A549 (cell line): ENCODE results near the gene SIRT7. TPM values are rescaled to one million over a fixed set of nuclear protein-coding genes. Genes with fewer than 3 reads are reported as not detected.

ENCODE experiments used
- ATAC-seq, 2 experiments: fragments of 200-7000 bp in 1 of 2; fragments of >200 bp in 1 of 2; cut with Nextera tagmentation in 1 of 2; cut with Tn5 transposase in 1 of 2; 3 replicates each; pipeline versions ENCODE4 v1.8.0 to v1.9.1; 2018 to 2020; ENCODE audit warnings: mild to moderate bottlenecking in 1 of 2, moderate library complexity in 1 of 2
- CTCF ChIA-PET: fragments of 300-600 bp; sonication (Branson Sonifier 250); formaldehyde crosslinking; extraction: SDS; loops from one replicate; lab custom pipeline; 2021; ENCODE audit warnings: antibody characterized with exemption, inconsistent platforms; lab: Yijun Ruan, JAX
- POLR2A ChIA-PET: fragments of 350-600 bp; formaldehyde crosslinking; extraction: SDS; loops from one replicate; lab custom pipeline; 2021; ENCODE audit warnings: antibody characterized with exemption, inconsistent platforms; lab: Yijun Ruan, JAX
- DNase-seq, 2 experiments: peaks; one replicate each; pipeline versions ENCODE4 v3.0.0 to v3.0.0-alpha.2; 2011 to 2016; ENCODE audit warnings: low read depth in 1 of 2, low spot score in 1 of 2
- FAIRE-seq: peaks from 2 replicates; lab custom pipeline; 2011; peaks lifted over from hg19 to GRCh38; lab: Jason Lieb, UNC
- H3K27ac ChIP-seq, 2 experiments: fragments of >200 bp; sonication (Bioruptor Twin); formaldehyde crosslinking; 3 replicates each; pipeline ENCODE4 v1.5.1; 2016 to 2017
- H3K4me1 ChIP-seq: fragments of >200 bp; sonication (Bioruptor Twin); formaldehyde crosslinking; 3 replicates; pipeline ENCODE4 v1.6.1; 2016
- H3K4me2 ChIP-seq: fragments of >200 bp; sonication (Bioruptor Twin); formaldehyde crosslinking; 3 replicates; pipeline ENCODE4 v1.6.1; 2016
- H3K4me3 ChIP-seq: fragments of >200 bp; sonication (Bioruptor Twin); formaldehyde crosslinking; 3 replicates; pipeline ENCODE4 v1.5.1; 2016
- H3K9me3 ChIP-seq: fragments of >200 bp; sonication (Bioruptor Twin); formaldehyde crosslinking; 3 replicates; pipeline ENCODE4 v1.6.1; 2016
- BHLHE40 ChIP-seq: IDR thresholded peaks from 2 replicates; pipeline ENCODE4 v1.6.1; 2012; ENCODE audit warnings: low read depth, low read length, inconsistent platforms
- CEBPB ChIP-seq, 2 experiments: fragments of >200 bp in 1 of 2; sonication (Bioruptor Twin) in 1 of 2; formaldehyde crosslinking in 1 of 2; IDR thresholded peaks; 2 replicates each; pipeline ENCODE4 v1.6.1; 2012 to 2016
- ESRRA ChIP-seq: fragments of 150-350 bp; IDR thresholded peaks from 2 replicates; pipeline ENCODE4 v1.6.1; 2014; ENCODE audit warnings: mild to moderate bottlenecking, low read length, borderline replicate concordance
- FOSB ChIP-seq: fragments of 250-450 bp; sonication (Bioruptor Pico); IDR thresholded peaks from 2 replicates; pipeline ENCODE4 v1.5.0; 2020; ENCODE audit warnings: mild to moderate bottlenecking, moderate library complexity
- FOSL2 ChIP-seq, 2 experiments: fragments of 450-650 bp in 1 of 2; fragments of >200 bp in 1 of 2; sonication (Bioruptor Twin) in 1 of 2; formaldehyde crosslinking; IDR thresholded peaks; 2 replicates each; pipeline versions ENCODE4 v1.5.0 to v1.6.1; 2016 to 2020; ENCODE audit warnings: mild to moderate bottlenecking in 1 of 2, moderate library complexity in 1 of 2
- FOXS1 ChIP-seq: fragments of 250-450 bp; sonication (Bioruptor Pico); IDR thresholded peaks from 2 replicates; pipeline ENCODE4 v1.5.0; 2020; ENCODE audit warnings: mild to moderate bottlenecking, moderate library complexity
- GATA3 ChIP-seq: IDR thresholded peaks from 2 replicates; pipeline ENCODE4 v1.6.1; 2012; ENCODE audit warnings: borderline replicate concordance
- HDAC2 ChIP-seq: fragments of 200-600 bp; sonication (generic); IDR thresholded peaks from 2 replicates; pipeline ENCODE4 v1.6.1; 2016
- HEYL ChIP-seq: fragments of 250-450 bp; sonication (Bioruptor Pico); IDR thresholded peaks from 2 replicates; pipeline ENCODE4 v1.8.0; 2021; ENCODE audit warnings: mild to moderate bottlenecking, moderate library complexity
- HMGXB4 ChIP-seq: fragments of 250-450 bp; sonication (Bioruptor Pico); IDR thresholded peaks from 2 replicates; pipeline ENCODE4 v1.5.0; 2021; ENCODE audit warnings: mild to moderate bottlenecking, moderate library complexity, borderline replicate concordance
- HOXB5 ChIP-seq: fragments of 250-450 bp; sonication (Bioruptor Pico); IDR thresholded peaks from 2 replicates; pipeline ENCODE4 v1.5.0; 2020; ENCODE audit warnings: mild to moderate bottlenecking, moderate library complexity
- JUN ChIP-seq, 2 experiments: fragments of >200 bp; sonication (Bioruptor Twin); formaldehyde crosslinking; IDR thresholded peaks; 2 replicates in 1 of 2; 3 replicates in 1 of 2; pipeline ENCODE4 v1.6.1; 2016 to 2017
- KDM1A ChIP-seq: fragments of 200-600 bp; sonication (generic); IDR thresholded peaks from 2 replicates; pipeline ENCODE4 v1.6.1; 2016; ENCODE audit warnings: low read depth, mild to moderate bottlenecking
- MYC ChIP-seq: IDR thresholded peaks from 2 replicates; pipeline ENCODE4 v1.6.1; 2012; ENCODE audit warnings: mild to moderate bottlenecking, inconsistent platforms, low read length, improper control_type of control experiment, borderline replicate concordance
- NFE2L2 ChIP-seq: fragments of 150-350 bp; conservative IDR thresholded peaks from 2 replicates; pipeline ENCODE4 v1.6.1; 2014; ENCODE audit warnings: low read length
- NR3C1 ChIP-seq: fragments of >200 bp; sonication (Bioruptor Twin); formaldehyde crosslinking; IDR thresholded peaks from 3 replicates; pipeline ENCODE4 v1.6.1; 2017
- PBX3 ChIP-seq: IDR thresholded peaks from 2 replicates; pipeline ENCODE4 v1.6.1; 2012
- POLR2A ChIP-seq: IDR thresholded peaks from 2 replicates; pipeline ENCODE4 v1.6.1; 2012; ENCODE audit warnings: mild to moderate bottlenecking, low read length
- POLR2AphosphoS2 ChIP-seq: conservative IDR thresholded peaks from 2 replicates; pipeline ENCODE4 v1.6.1; 2012; ENCODE audit warnings: low read length, improper control_type of control experiment, inconsistent platforms
- RAD21 ChIP-seq, 2 experiments: fragments of >200 bp in 1 of 2; sonication (Bioruptor Twin) in 1 of 2; formaldehyde crosslinking in 1 of 2; IDR thresholded peaks in 1 of 2; conservative IDR thresholded peaks in 1 of 2; 2 replicates in 1 of 2; 3 replicates in 1 of 2; pipeline ENCODE4 v1.6.1; 2012 to 2018; ENCODE audit warnings: inconsistent platforms in 1 of 2
- RCOR1 ChIP-seq: fragments of 150-350 bp; IDR thresholded peaks from 2 replicates; pipeline ENCODE4 v1.6.1; 2014; ENCODE audit warnings: antibody characterized with exemption, low read length, low read depth
- RNF2 ChIP-seq: fragments of 200-600 bp; sonication (generic); IDR thresholded peaks from 2 replicates; pipeline ENCODE4 v1.6.1; 2016; ENCODE audit warnings: low read depth, mild to moderate bottlenecking, antibody characterized with exemption, moderate library complexity, borderline replicate concordance
- SREBF2 ChIP-seq: fragments of 450-650 bp; IDR thresholded peaks from 2 replicates; pipeline ENCODE4 v1.6.1; 2014; ENCODE audit warnings: mild to moderate bottlenecking, moderate library complexity
- TFCP2L1 ChIP-seq: fragments of 250-450 bp; sonication (Bioruptor Pico); IDR thresholded peaks from 2 replicates; pipeline ENCODE4 v1.5.0; 2021; ENCODE audit warnings: mild to moderate bottlenecking
- TP53 ChIP-seq: fragments of 250-450 bp; sonication (Bioruptor Pico); IDR thresholded peaks from 2 replicates; pipeline ENCODE4 v1.5.0; 2021; ENCODE audit warnings: mild to moderate bottlenecking, moderate library complexity
- ZC3H11A ChIP-seq: fragments of 450-650 bp; IDR thresholded peaks from 2 replicates; pipeline ENCODE4 v1.6.1; 2014; ENCODE audit warnings: antibody characterized with exemption, mild to moderate bottlenecking
- ZFP36 ChIP-seq: fragments of 450-650 bp; IDR thresholded peaks from 2 replicates; pipeline ENCODE4 v1.6.1; 2014; ENCODE audit warnings: borderline replicate concordance; ENCODE audit not compliant: partially characterized antibody
- WGBS: methylation state at CpG from one replicate; pipeline ENCODE4 v1.1.6; 2017; ENCODE audit errors: missing lambda C conversion rate; 5-methylcytosine and 5-hydroxymethylcytosine counted together
- polyA plus RNA-seq, 4 experiments: library from polyadenylated mRNA; depleted of rRNA in 3 of 4; stranded (reverse); fragments of >200 nt; fragmentation: RNase III in 1 of 4; extraction: RNeasy Plus Mini Kit Qiagen cat#74134 plus additional on column Dnase treatment in 1 of 4; gene quantifications; 2 replicates in 3 of 4; 3 replicates in 1 of 4; pipeline ENCODE4 v1.2.3, GENCODE V29; 2011 to 2017
- TF ChIP-seq, protein P1 (sequence below): fragments of >200 bp; sonication (Bioruptor Twin); formaldehyde crosslinking; IDR thresholded peaks from 3 replicates; pipeline ENCODE4 v1.6.1; 2016
- TF ChIP-seq, protein P2 (sequence below): IDR thresholded peaks from 2 replicates; pipeline ENCODE4 v1.6.1; 2012

The SIRT7 gene
- polyA plus RNA-seq, 2 of the 4 experiments (the other 2 are of a cell fraction): 9.8 to 35.2 TPM

DNA sequence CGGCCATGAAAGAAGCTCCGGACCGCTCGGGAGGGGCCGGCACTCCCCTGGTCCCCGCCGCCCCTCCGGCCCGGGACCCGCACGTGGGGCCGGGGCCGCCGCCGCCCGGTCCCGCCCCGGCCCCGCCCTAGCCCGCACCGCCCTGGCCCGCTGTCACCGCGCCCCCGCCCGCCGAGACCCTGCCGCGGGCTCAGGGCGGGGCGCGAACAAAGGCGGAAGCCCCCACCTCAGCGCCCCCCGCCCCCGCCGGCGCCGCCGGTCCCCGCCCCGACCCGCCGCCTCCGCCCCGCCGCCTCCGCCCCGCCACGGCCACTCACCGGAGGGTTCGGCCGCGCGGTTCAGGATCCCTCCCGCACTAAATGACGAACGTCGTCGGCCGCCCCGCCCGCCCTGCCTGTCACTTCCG, 47.0 kb downstream of the SIRT7 start, which contains the start of gene ARHGDIA:
TSS of gene ARHGDIA (minus strand) at position 357 of the 406 bp plus-strand sequence. CDS start 1,407 bp downstream, outside the sequence.
- Histone ChIP-seq H3K9me3 (no peaks in the 10 kb centered on the region), H3K4me1 (peaks cover 46% of the 10 kb centered on the region), H3K4me3 (peak within 1 kb of the TSS; percentile 99), H3K27ac (peak within 1 kb of the TSS; percentile 97 to 100), H3K4me2 (peak within 1 kb of the TSS; percentile 97)
- ChIA-PET CTCF (interaction anchor here (1.3 to 8.6 kb wide), 7 partner anchors 12 to 137 kb away, joined by 3 to 126 read pairs (median 15); no protein-coding TSS in a partner anchor), POLR2A (interaction anchor here (1.0 kb wide), 1 partner anchor 10 kb away, joined by 6 read pairs; no protein-coding TSS in a partner anchor)
- FAIRE-seq (no peak), ATAC-seq (0 out of 6 replicates have a peak, but pooled peaks of 1 of the 2 experiments have one; percentile 2), DNase-seq (no peak)
- 0% methylated on average over 13 of the region's 64 CpGs for WGBS
- TF ChIP-seq ZFP36 (no peak), POLR2A (no peak), ZC3H11A (no peak), JUN (IDR thresholded peaks at IDR 0.05) (peak in 1 of 2 experiments; percentile 94; a peak in 2 of 5 replicates)

GRCh38 chr17:81870131-81870980, 47.6 kb downstream of the SIRT7 start:
- peaks cover 46% of the 10 kb centered on the region for H3K4me1 ChIP-seq
- TF ChIP-seq RCOR1: no peak
- TF ChIP-seq TFCP2L1: 0 out of 2 replicates have a peak, but pooled peaks have one; percentile 57
- TF ChIP-seq, protein P1, sequence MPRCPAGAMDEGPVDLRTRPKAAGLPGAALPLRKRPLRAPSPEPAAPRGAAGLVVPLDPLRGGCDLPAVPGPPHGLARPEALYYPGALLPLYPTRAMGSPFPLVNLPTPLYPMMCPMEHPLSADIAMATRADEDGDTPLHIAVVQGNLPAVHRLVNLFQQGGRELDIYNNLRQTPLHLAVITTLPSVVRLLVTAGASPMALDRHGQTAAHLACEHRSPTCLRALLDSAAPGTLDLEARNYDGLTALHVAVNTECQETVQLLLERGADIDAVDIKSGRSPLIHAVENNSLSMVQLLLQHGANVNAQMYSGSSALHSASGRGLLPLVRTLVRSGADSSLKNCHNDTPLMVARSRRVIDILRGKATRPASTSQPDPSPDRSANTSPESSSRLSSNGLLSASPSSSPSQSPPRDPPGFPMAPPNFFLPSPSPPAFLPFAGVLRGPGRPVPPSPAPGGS: no peak; the same call in 2 of the 3 replicates
- TF ChIP-seq ZC3H11A: no peak
- TF ChIP-seq RNF2: no peak
- TF ChIP-seq ESRRA: no peak
- TF ChIP-seq NFE2L2: no peak
- TF ChIP-seq TP53: peak; percentile 72; the same call in 1 of the 2 replicates
- TF ChIP-seq NR3C1: no peak
- TF ChIP-seq FOSB (CRISPR knock-in tag): peak; percentile 66; the same call in 1 of the 2 replicates
- TF ChIP-seq RAD21 (conservative IDR thresholded peaks at IDR 0.05 in 1 of 2, IDR thresholded peaks at IDR 0.05 in 1 of 2): no peak
- no peak for TF ChIP-seq CEBPB (IDR thresholded peaks at IDR 0.05)
- no peak for TF ChIP-seq HEYL (CRISPR knock-in tag)
- no peak for TF ChIP-seq HDAC2
- TF ChIP-seq BHLHE40: no peak
- TF ChIP-seq FOSL2 (IDR thresholded peaks at IDR 0.05): no peak
- no peak for TF ChIP-seq FOSL2 (CRISPR knock-in tag; IDR thresholded peaks at IDR 0.05)
- no peak; the same call in 1 of the 2 replicates for TF ChIP-seq MYC
- no peak for TF ChIP-seq HMGXB4
- no peak for TF ChIP-seq KDM1A
- peak; percentile 15; the same call in 1 of the 2 replicates for TF ChIP-seq PBX3
- TF ChIP-seq, protein P2, sequence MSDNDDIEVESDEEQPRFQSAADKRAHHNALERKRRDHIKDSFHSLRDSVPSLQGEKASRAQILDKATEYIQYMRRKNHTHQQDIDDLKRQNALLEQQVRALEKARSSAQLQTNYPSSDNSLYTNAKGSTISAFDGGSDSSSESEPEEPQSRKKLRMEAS: peak; percentile 68
- TF ChIP-seq GATA3: 0 out of 2 replicates have a peak, but pooled peaks have one; percentile 11
- TF ChIP-seq FOXS1 (CRISPR knock-in tag): no peak
- no peak for TF ChIP-seq SREBF2
- no peak for TF ChIP-seq JUN (IDR thresholded peaks at IDR 0.05)
- TF ChIP-seq POLR2AphosphoS2: peak; percentile 84
- peak; percentile 63 for TF ChIP-seq HOXB5 (CRISPR knock-in tag)

More at GRCh38 chr17:81870131-81870980, 47.6 kb downstream of the SIRT7 start:
- Histone ChIP-seq H3K4me2 (peak overlapping the region; percentile 97), H3K27ac (peak overlapping the region; percentile 97 to 100), H3K9me3 (no peaks in the 10 kb centered on the region), H3K4me3 (peak overlapping the region; percentile 99)
- WGBS: 4% methylated on average over 22 of the region's 65 CpGs
- FAIRE-seq (no peak), DNase-seq (peak in 1 of 2 experiments; percentile 69), ATAC-seq (peak in 1 of 2 experiments; percentile 2; a peak in 3 of 6 replicates)
- ChIA-PET POLR2A (interaction anchor here (0.6 to 1.9 kb wide), 5 partner anchors 9 to 266 kb away, joined by 3 to 6 read pairs (median 4); partner anchors contain the start of gene P4HB), CTCF (interaction anchor here (0.9 to 8.6 kb wide), 28 partner anchors 9 to 167 kb away, joined by 3 to 126 read pairs (median 6); partner anchors contain the start of genes ALYREF, ANAPC11, CENPX and DCXR)
